Adipocyte (in vitro differentiated cells): Measurements from ENCODE around the gene LITAFD.
"Not testable (repeated sequence)": the region's sequence is repeated elsewhere in the genome, so short reads cannot be mapped to it uniquely, and the experiment has no call there.

Experiments used
- DNase-seq: peaks from one replicate; pipeline ENCODE4 v3.0.0-alpha.2; 2015; ENCODE audit warnings: low read depth
- H3K27me3 ChIP-seq: replicated peaks from 2 replicates; pipeline ENCODE4 v1.7.0; 2013; ENCODE audit warnings: mild to moderate bottlenecking, low read length, moderate library complexity; ENCODE audit not compliant: control insufficient read depth, insufficient read depth
- H3K36me3 ChIP-seq: 2 replicates; pipeline ENCODE4 v1.7.0; 2013; ENCODE audit warnings: low read length, mild to moderate bottlenecking, moderate library complexity; ENCODE audit not compliant: control insufficient read depth, insufficient read depth, severe bottlenecking
- H3K4me1 ChIP-seq: 2 replicates; pipeline ENCODE4 v1.7.0; 2013; ENCODE audit warnings: mild to moderate bottlenecking, low read length, moderate library complexity; ENCODE audit not compliant: control insufficient read depth, insufficient read depth
- H3K4me3 ChIP-seq: 2 replicates; pipeline ENCODE4 v1.7.0; 2013; ENCODE audit warnings: mild to moderate bottlenecking, low read length, moderate library complexity
- H3K9ac ChIP-seq: 2 replicates; pipeline ENCODE4 v1.7.0; 2013; ENCODE audit warnings: mild to moderate bottlenecking, low read length, moderate library complexity
- H3K9me3 ChIP-seq: 2 replicates; pipeline ENCODE4 v1.7.0; 2013; ENCODE audit warnings: mild to moderate bottlenecking, low read length, moderate library complexity; ENCODE audit not compliant: control insufficient read depth

The LITAFD gene

GRCh38 chr16:8917336-8917735 lies 35.2 kb downstream of the LITAFD start:
- H3K9ac ChIP-seq: not testable (repeated sequence)
- peaks cover 82% of the 10 kb centered on the region for H3K36me3 ChIP-seq

DNA sequence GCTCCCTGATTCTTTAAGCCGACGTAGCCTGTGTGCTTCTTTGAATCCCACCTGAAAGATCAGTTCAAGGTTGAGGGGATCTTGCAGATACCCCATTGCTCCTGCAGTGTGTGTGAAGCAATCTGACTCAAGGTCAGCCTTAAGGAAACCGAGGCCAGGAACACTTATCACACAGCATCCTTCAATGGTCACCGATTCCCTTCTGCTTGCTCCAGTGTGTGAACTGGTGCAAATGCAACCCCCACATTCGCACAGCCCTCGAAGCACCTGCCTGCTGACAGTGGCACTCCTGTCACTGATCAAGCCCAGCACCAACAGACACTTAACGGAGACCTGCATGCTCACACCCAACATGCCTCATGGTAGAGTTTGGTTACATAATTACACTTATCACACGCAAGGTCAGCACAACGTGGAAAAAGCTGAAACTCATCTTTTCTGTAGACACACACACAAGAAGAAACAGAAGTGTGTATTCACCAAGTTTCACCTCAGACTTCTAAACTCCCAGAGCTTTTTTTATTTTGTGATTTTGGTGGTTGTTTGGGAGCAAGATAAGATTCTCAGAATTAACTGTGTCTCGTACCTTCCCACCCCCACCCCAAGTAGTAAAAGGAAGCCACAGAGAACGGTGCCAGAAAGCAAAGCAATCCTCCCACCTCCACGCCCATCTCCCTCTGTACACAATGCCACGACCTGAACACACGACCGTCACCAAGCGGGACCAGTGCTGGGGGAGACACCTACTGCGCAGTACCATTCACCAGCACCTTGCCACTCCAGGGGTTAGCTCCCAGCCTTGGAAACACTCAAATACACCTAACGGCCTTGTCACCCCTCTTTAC lies 37.2 kb downstream of the LITAFD start:
- Histone ChIP-seq H3K4me1 (peaks cover 20% of the 10 kb centered on the region), H3K36me3 (peaks cover 76% of the 10 kb centered on the region), H3K9ac (no peak overlapping the region), H3K9me3 (no peaks in the 10 kb centered on the region), H3K4me3 (no peak overlapping the region), H3K27me3 (no peaks in the 10 kb centered on the region)
- no peak for DNase-seq

More at GRCh38 chr16:8917336-8917735, 35.2 kb downstream of the LITAFD start:
- H3K4me1 ChIP-seq: peaks cover 20% of the 10 kb centered on the region
- H3K9me3 ChIP-seq, H3K4me3 ChIP-seq, DNase-seq, H3K27me3 ChIP-seq: not testable (repeated sequence)

GRCh38 chr16:8919934-8920462 lies 37.8 kb downstream of the LITAFD start:
- Histone ChIP-seq H3K4me3 (no peak overlapping the region), H3K36me3 (peaks cover 75% of the 10 kb centered on the region), H3K27me3 (no peaks in the 10 kb centered on the region), H3K9me3 (no peaks in the 10 kb centered on the region), H3K4me1 (peaks cover 20% of the 10 kb centered on the region), H3K9ac (no peak overlapping the region)
- DNase-seq: no peak

- Histone ChIP-seq H3K9me3 (no peaks in the 10 kb centered on the region), H3K9ac (peak overlapping the region; percentile 11), H3K27me3 (no peaks in the 10 kb centered on the region), H3K4me1 (peaks cover 20% of the 10 kb centered on the region), H3K36me3 (peaks cover 67% of the 10 kb centered on the region), H3K4me3 (peak overlapping the region; percentile 6)
- peak; percentile 19 for DNase-seq
Measured at GRCh38 chr16:8920645-8921346, 38.6 kb downstream of the LITAFD start.

- no peak for DNase-seq
- Histone ChIP-seq H3K4me1 (peaks cover 20% of the 10 kb centered on the region), H3K9ac (peak overlapping the region; percentile 11), H3K27me3 (no peaks in the 10 kb centered on the region), H3K4me3 (no peak overlapping the region), H3K36me3 (peaks cover 61% of the 10 kb centered on the region), H3K9me3 (no peaks in the 10 kb centered on the region)
Measured at GRCh38 chr16:8921347-8921984, 39.3 kb downstream of the LITAFD start.

GRCh38 chr16:8923199-8923598 lies 41.0 kb downstream of the LITAFD start:
- Histone ChIP-seq H3K27me3 (no peaks in the 10 kb centered on the region), H3K4me1 (peaks cover 26% of the 10 kb centered on the region), H3K9ac (no peak overlapping the region), H3K36me3 (peaks cover 51% of the 10 kb centered on the region), H3K9me3 (no peaks in the 10 kb centered on the region), H3K4me3 (no peak overlapping the region)
- DNase-seq: no peak

DNA sequence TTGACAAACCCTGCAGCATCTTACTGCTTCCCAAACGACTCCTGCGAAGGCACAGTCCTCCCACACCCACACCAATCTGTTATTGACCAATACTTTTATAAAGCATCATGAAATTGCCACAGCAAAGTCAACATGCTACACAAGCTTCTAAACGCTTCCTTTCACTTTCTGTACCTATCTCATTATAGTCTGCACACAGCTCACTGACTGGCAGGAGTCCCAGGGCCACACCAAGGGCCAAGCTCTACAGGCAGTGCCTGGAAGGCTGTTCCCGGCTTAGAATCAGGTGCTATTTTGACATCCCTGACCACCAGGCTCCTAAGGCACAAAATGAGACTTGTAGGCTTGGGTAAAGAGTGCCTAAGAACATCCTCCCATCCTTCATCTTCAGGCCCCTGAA lies 42.1 kb downstream of the LITAFD start:
- DNase-seq: no peak
- Histone ChIP-seq H3K4me3 (no peak overlapping the region), H3K36me3 (peaks cover 48% of the 10 kb centered on the region), H3K9ac (no peak overlapping the region), H3K9me3 (no peaks in the 10 kb centered on the region), H3K4me1 (peaks cover 30% of the 10 kb centered on the region), H3K27me3 (no peaks in the 10 kb centered on the region)

DNA sequence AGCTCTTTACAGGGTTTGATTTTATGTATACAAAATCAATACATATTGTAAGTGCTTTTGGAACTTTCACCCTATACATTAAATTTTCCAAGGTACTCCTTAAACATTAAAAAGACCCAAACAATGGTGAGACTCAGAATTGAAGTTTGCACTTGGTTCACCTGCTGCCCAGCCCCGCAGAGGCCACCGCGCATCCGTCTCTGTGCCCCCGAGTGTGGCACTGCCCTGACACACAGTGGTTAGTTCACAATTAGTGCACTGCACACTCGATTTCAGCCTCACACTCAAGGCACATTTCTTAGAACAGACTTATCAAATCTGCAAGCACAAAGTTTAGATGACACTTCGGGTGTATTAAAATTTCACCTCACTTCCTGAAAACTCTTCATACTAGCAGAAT lies 43.3 kb downstream of the LITAFD start:
- peaks cover 23% of the 10 kb centered on the region for H3K4me1 ChIP-seq
- H3K36me3 ChIP-seq: peaks cover 47% of the 10 kb centered on the region
- H3K27me3 ChIP-seq: no peaks in the 10 kb centered on the region
- DNase-seq: no peak
- H3K9ac ChIP-seq: no peak overlapping the region
- H3K9me3 ChIP-seq: no peaks in the 10 kb centered on the region
- no peak overlapping the region for H3K4me3 ChIP-seq

GRCh38 chr16:8926827-8927226 lies 44.7 kb downstream of the LITAFD start:
- DNase-seq: no peak
- H3K27me3 ChIP-seq: no peaks in the 10 kb centered on the region
- H3K9me3 ChIP-seq: no peaks in the 10 kb centered on the region
- H3K4me3 ChIP-seq: no peak overlapping the region
- no peak overlapping the region for H3K9ac ChIP-seq
- H3K4me1 ChIP-seq: peaks cover 10% of the 10 kb centered on the region
- H3K36me3 ChIP-seq: peaks cover 40% of the 10 kb centered on the region

- peaks cover 26% of the 10 kb centered on the region for H3K36me3 ChIP-seq
- no peak overlapping the region for H3K4me3 ChIP-seq
- H3K9me3 ChIP-seq: no peaks in the 10 kb centered on the region
- H3K9ac ChIP-seq: no peak overlapping the region
- peak; percentile 69 for DNase-seq
- H3K27me3 ChIP-seq: no peaks in the 10 kb centered on the region
- peaks cover 10% of the 10 kb centered on the region for H3K4me1 ChIP-seq
Measured at GRCh38 chr16:8928467-8928957, 46.4 kb downstream of the LITAFD start.
